WTC11 (cell line): ENCODE measurements around the gene SFI1.

ENCODE experiments used
- HMGA2 ChIP-seq: fragments of 250-450 bp; sonication (Bioruptor Pico); IDR thresholded peaks from 2 replicates; pipeline ENCODE4 v1.4.0; 2021; ENCODE audit warnings: mild to moderate bottlenecking, moderate library complexity
- TF ChIP-seq, protein P1 (sequence below): fragments of 200-600 bp; IDR thresholded peaks from 2 replicates; pipeline ENCODE4 v1.8.0; 2022; ENCODE audit warnings: antibody characterized with exemption
- TF ChIP-seq, protein P2 (sequence below): sonication (generic); formaldehyde crosslinking; IDR thresholded peaks from 2 replicates; pipeline ENCODE4 v1.8.0; 2022; ENCODE audit warnings: mild to moderate bottlenecking, missing genetic modification reagents
- TF ChIP-seq, protein P3 (sequence below): sonication (generic); formaldehyde crosslinking; IDR thresholded peaks from 2 replicates; pipeline ENCODE4 v1.8.1; 2023; ENCODE audit warnings: mild to moderate bottlenecking, missing genetic modification reagents, moderate library complexity

DNA sequence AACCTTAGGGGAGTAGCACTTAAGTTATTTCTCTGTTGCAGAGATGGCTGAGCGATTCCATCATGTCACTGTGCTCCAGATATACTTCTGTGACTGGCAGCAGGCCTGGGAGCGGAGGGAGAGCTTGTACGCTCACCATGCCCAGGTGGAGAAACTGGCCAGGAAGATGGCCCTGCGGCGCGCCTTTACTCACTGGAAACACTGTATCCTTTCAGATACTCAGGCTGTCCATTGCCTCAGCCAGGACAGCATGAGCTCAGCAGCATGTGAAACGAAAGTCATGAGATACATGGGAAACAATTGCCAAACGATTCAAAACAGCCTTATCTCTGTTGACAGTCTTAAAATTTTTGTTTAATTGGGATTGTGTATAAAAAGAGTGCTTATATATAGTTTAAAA is 78.9 kb downstream of the SFI1 start:
- TF ChIP-seq, protein P1, sequence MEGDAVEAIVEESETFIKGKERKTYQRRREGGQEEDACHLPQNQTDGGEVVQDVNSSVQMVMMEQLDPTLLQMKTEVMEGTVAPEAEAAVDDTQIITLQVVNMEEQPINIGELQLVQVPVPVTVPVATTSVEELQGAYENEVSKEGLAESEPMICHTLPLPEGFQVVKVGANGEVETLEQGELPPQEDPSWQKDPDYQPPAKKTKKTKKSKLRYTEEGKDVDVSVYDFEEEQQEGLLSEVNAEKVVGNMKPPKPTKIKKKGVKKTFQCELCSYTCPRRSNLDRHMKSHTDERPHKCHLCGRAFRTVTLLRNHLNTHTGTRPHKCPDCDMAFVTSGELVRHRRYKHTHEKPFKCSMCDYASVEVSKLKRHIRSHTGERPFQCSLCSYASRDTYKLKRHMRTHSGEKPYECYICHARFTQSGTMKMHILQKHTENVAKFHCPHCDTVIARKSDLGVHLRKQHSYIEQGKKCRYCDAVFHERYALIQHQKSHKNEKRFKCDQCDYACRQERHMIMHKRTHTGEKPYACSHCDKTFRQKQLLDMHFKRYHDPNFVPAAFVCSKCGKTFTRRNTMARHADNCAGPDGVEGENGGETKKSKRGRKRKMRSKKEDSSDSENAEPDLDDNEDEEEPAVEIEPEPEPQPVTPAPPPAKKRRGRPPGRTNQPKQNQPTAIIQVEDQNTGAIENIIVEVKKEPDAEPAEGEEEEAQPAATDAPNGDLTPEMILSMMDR, result no peak
- no peak for TF ChIP-seq HMGA2
- TF ChIP-seq, protein P2, sequence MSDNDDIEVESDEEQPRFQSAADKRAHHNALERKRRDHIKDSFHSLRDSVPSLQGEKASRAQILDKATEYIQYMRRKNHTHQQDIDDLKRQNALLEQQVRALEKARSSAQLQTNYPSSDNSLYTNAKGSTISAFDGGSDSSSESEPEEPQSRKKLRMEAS (CRISPR knock-in tag), result no peak
- TF ChIP-seq, protein P3, sequence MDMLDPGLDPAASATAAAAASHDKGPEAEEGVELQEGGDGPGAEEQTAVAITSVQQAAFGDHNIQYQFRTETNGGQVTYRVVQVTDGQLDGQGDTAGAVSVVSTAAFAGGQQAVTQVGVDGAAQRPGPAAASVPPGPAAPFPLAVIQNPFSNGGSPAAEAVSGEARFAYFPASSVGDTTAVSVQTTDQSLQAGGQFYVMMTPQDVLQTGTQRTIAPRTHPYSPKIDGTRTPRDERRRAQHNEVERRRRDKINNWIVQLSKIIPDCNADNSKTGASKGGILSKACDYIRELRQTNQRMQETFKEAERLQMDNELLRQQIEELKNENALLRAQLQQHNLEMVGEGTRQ (CRISPR knock-in tag), result no peak
